ENCODE measurements around the gene GCN1. TPM values are rescaled to one million over a fixed set of nuclear protein-coding genes. Genes with fewer than 3 reads are reported as not detected.

Gene GCN1
- total and polyA plus RNA-seq, 10 of the 15 experiments (the other 5 are each of a cell fraction or from before 2014, with no cell fraction given) = 10.8 to 150 (median 58.3) TPM

DNA sequence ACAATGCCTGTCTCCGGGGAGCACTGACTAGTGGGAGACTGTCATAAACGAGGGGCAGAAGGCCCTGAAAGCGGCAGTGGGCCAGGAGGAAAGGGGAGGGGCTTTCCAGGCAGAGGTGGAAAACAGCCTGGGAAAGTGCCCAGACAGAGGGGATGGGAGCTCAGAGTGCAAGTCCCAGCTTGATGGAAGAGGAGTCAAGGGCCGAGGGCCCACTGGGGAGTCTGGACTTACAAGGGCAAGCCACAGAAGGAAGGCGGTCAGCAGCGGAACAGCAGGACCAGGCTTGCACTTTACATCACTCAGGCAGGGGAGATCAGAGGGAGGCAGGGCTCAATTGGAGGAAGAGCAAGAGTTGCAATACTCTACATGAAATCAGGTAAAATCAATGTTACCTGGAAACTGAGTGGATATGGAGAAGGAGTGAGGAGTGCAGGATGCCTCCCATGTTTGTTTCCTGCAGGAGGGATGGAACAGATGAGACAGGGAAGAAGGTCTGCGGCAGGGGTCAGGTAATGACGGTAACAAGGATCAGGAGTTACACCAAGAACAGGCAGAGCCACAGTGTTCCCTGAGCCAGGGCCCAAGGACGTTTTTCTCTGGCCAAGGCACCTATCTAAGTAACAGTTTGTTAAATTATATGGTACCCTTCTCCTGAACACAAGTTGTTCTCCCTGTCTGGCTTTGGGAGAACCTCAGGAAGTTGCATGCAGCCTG is 47.2 kb upstream of the GCN1 start (continued):
- TF ChIP-seq, protein P1, sequence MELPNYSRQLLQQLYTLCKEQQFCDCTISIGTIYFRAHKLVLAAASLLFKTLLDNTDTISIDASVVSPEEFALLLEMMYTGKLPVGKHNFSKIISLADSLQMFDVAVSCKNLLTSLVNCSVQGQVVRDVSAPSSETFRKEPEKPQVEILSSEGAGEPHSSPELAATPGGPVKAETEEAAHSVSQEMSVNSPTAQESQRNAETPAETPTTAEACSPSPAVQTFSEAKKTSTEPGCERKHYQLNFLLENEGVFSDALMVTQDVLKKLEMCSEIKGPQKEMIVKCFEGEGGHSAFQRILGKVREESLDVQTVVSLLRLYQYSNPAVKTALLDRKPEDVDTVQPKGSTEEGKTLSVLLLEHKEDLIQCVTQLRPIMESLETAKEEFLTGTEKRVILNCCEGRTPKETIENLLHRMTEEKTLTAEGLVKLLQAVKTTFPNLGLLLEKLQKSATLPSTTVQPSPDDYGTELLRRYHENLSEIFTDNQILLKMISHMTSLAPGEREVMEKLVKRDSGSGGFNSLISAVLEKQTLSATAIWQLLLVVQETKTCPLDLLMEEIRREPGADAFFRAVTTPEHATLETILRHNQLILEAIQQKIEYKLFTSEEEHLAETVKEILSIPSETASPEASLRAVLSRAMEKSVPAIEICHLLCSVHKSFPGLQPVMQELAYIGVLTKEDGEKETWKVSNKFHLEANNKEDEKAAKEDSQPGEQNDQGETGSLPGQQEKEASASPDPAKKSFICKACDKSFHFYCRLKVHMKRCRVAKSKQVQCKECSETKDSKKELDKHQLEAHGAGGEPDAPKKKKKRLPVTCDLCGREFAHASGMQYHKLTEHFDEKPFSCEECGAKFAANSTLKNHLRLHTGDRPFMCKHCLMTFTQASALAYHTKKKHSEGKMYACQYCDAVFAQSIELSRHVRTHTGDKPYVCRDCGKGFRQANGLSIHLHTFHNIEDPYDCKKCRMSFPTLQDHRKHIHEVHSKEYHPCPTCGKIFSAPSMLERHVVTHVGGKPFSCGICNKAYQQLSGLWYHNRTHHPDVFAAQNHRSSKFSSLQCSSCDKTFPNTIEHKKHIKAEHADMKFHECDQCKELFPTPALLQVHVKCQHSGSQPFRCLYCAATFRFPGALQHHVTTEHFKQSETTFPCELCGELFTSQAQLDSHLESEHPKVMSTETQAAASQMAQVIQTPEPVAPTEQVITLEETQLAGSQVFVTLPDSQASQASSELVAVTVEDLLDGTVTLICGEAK (IDR thresholded peaks at IDR 0.05; ENCODE audit: borderline replicate concordance) = no peak
- TF ChIP-seq SREBF1 (IDR thresholded peaks at IDR 0.05; ENCODE audit: low read length) (no peak), PAX8 (IDR thresholded peaks at IDR 0.05) (no peak)

DNA sequence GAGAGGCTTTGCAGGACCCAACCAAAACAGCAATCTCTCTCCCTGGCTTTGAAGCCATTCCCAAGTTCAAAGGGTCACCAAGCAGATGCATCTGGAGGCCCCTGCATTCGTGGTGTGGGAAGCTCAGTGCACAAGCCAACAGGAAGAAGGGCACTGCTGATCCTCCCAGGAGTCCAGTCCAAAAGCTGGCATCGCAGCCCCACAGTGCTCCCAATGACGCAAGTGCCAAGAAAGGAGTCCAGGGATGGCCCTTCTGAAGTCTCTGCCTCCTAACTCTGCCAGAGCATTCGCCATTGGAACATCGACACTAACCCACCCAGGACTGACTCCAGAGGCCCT is 45.9 kb upstream of the GCN1 start:
- H3K9ac ChIP-seq (ENCODE audit: control insufficient read depth, insufficient read depth, low read length) = no peak overlapping the region
- 40% methylated on average over 5 of the region's 5 CpGs for WGBS (ENCODE audit: insufficient coverage, insufficient replicate concordance, low lambda C conversion rate, missing lambda C conversion rate)
- H3K4me1 ChIP-seq (ENCODE audit: control insufficient read depth, insufficient read depth, low read length) = no peaks in the 10 kb centered on the region
- RAD21 ChIA-PET (ENCODE audit: unreplicated experiment) = interaction anchor here (3.1 kb wide), 1 partner anchor 13 kb away, joined by 18 read pairs; no protein-coding TSS in a partner anchor
- in situ Hi-C loops (cut with MboI) (no loop called here), intact Hi-C loops (cut with micrococcal nuclease; ENCODE audit: unreplicated experiment) (no loop called here)
- H3K27me3 ChIP-seq (replicated peaks in 1 of 2; ENCODE audit: control insufficient read depth in 2 of 2, insufficient read depth in 2 of 2, low read length in 1 of 2) = no peaks in the 10 kb centered on the region; a peak in 1 of 4 replicates
- no peak overlapping the region for H3K4me2 ChIP-seq (ENCODE audit: control insufficient read depth, insufficient read depth)
- FAIRE-seq (no peak), ATAC-seq (no peak), DNase-seq (ENCODE audit: low read depth, low spot score) (no peak)
- no peak overlapping the region for H2AFZ ChIP-seq (ENCODE audit: control insufficient read depth, low read depth, low read length)
- TF ChIP-seq NR2C1 (IDR thresholded peaks at IDR 0.05) (no peak), YY1 (IDR thresholded peaks at IDR 0.05; ENCODE audit: low read depth, low read length) (no peak), RAD51 (IDR thresholded peaks at IDR 0.05) (no peak), FOXM1 (IDR thresholded peaks at IDR 0.05; ENCODE audit: low read depth, low read length) (no peak), ZSCAN29 (IDR thresholded peaks at IDR 0.05) (no peak)
- TF ChIP-seq, protein P2, sequence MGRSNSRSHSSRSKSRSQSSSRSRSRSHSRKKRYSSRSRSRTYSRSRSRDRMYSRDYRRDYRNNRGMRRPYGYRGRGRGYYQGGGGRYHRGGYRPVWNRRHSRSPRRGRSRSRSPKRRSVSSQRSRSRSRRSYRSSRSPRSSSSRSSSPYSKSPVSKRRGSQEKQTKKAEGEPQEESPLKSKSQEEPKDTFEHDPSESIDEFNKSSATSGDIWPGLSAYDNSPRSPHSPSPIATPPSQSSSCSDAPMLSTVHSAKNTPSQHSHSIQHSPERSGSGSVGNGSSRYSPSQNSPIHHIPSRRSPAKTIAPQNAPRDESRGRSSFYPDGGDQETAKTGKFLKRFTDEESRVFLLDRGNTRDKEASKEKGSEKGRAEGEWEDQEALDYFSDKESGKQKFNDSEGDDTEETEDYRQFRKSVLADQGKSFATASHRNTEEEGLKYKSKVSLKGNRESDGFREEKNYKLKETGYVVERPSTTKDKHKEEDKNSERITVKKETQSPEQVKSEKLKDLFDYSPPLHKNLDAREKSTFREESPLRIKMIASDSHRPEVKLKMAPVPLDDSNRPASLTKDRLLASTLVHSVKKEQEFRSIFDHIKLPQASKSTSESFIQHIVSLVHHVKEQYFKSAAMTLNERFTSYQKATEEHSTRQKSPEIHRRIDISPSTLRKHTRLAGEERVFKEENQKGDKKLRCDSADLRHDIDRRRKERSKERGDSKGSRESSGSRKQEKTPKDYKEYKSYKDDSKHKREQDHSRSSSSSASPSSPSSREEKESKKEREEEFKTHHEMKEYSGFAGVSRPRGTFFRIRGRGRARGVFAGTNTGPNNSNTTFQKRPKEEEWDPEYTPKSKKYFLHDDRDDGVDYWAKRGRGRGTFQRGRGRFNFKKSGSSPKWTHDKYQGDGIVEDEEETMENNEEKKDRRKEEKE (IDR thresholded peaks at IDR 0.05) = no peak
- TF ChIP-seq, protein P3, sequence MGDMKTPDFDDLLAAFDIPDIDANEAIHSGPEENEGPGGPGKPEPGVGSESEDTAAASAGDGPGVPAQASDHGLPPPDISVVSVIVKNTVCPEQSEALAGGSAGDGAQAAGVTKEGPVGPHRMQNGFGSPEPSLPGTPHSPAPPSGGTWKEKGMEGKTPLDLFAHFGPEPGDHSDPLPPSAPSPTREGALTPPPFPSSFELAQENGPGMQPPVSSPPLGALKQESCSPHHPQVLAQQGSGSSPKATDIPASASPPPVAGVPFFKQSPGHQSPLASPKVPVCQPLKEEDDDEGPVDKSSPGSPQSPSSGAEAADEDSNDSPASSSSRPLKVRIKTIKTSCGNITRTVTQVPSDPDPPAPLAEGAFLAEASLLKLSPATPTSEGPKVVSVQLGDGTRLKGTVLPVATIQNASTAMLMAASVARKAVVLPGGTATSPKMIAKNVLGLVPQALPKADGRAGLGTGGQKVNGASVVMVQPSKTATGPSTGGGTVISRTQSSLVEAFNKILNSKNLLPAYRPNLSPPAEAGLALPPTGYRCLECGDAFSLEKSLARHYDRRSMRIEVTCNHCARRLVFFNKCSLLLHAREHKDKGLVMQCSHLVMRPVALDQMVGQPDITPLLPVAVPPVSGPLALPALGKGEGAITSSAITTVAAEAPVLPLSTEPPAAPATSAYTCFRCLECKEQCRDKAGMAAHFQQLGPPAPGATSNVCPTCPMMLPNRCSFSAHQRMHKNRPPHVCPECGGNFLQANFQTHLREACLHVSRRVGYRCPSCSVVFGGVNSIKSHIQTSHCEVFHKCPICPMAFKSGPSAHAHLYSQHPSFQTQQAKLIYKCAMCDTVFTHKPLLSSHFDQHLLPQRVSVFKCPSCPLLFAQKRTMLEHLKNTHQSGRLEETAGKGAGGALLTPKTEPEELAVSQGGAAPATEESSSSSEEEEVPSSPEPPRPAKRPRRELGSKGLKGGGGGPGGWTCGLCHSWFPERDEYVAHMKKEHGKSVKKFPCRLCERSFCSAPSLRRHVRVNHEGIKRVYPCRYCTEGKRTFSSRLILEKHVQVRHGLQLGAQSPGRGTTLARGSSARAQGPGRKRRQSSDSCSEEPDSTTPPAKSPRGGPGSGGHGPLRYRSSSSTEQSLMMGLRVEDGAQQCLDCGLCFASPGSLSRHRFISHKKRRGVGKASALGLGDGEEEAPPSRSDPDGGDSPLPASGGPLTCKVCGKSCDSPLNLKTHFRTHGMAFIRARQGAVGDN (IDR thresholded peaks at IDR 0.05) = no peak
- TF ChIP-seq, protein P4, sequence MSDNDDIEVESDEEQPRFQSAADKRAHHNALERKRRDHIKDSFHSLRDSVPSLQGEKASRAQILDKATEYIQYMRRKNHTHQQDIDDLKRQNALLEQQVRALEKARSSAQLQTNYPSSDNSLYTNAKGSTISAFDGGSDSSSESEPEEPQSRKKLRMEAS (IDR thresholded peaks at IDR 0.05; ENCODE audit: low read depth, low read length) = no peak
- no peaks in the 10 kb centered on the region for H4K20me1 ChIP-seq (ENCODE audit: control insufficient read depth, insufficient read depth)
- POLR2A ChIA-PET = interaction anchor here (1.7 kb wide), 1 partner anchor 10 kb away, joined by 5 read pairs; no protein-coding TSS in a partner anchor
- H3K4me3 ChIP-seq = no peak overlapping the region
- no peaks in the 10 kb centered on the region for H3K79me2 ChIP-seq (ENCODE audit: control insufficient read depth, insufficient read depth, low read length)
- no peak overlapping the region for H3K27ac ChIP-seq (ENCODE audit: control insufficient read depth, insufficient read depth)
- CTCF ChIA-PET = interaction anchor here (1.5 to 6.3 kb wide), 2 partner anchors 10 to 12 kb away, joined by 4 to 55 read pairs; no protein-coding TSS in a partner anchor
- H3K9me3 ChIP-seq (replicated peaks; ENCODE audit: control insufficient read depth, insufficient read depth, low read length) = no peaks in the 10 kb centered on the region
- BruUV-seq (replicated peaks) = no TSS peak
- SMC1A ChIA-PET (ENCODE audit: uncharacterized antibody, unreplicated experiment) = interaction anchor here (5.5 kb wide), 1 partner anchor 13 kb away, joined by 28 read pairs; no protein-coding TSS in a partner anchor
- no peaks in the 10 kb centered on the region for H3K36me3 ChIP-seq (ENCODE audit: control insufficient read depth in 2 of 2, insufficient read depth in 2 of 2, low read length in 1 of 2)
